GM23338 (cell line): ENCODE results near the gene RGS8. TPM values are rescaled to one million over a fixed set of nuclear protein-coding genes. Genes with fewer than 3 reads are reported as not detected.

ENCODE experiments used
- ATAC-seq: fragments of 200-7000 bp; cut with Tn5 transposase; 3 replicates; pipeline ENCODE4 v1.9.1; 2020
- DNase-seq: peaks from one replicate; pipeline ENCODE4 v3.0.0-alpha.2; 2015; ENCODE audit warnings: low spot score
- H2AFZ ChIP-seq: fragments of 200-600 bp; sonication (generic); 2 replicates; pipeline ENCODE4 v1.8.0; 2016; ENCODE audit warnings: antibody characterized with exemption, mild to moderate bottlenecking, moderate library complexity
- H3F3A ChIP-seq: fragments of 200-600 bp; sonication (generic); replicated peaks from 2 replicates; pipeline ENCODE4 v1.8.0; 2017; ENCODE audit warnings: antibody characterized with exemption, mixed run types, low read depth
- H3K27ac ChIP-seq: fragments of 200-600 bp; sonication (generic); 2 replicates; pipeline ENCODE4 v1.6.1; 2016; ENCODE audit warnings: low read depth
- H3K27me3 ChIP-seq: fragments of 200-600 bp; sonication (generic); 2 replicates; pipeline ENCODE4 v1.8.0; 2016; ENCODE audit warnings: mild to moderate bottlenecking, mixed run types, moderate library complexity; ENCODE audit not compliant: insufficient read depth
- H3K36me3 ChIP-seq: fragments of 200-600 bp; sonication (generic); 2 replicates; pipeline ENCODE4 v1.8.0; 2016; ENCODE audit warnings: mild to moderate bottlenecking; ENCODE audit not compliant: insufficient read depth
- H3K4me1 ChIP-seq: fragments of 200-600 bp; sonication (generic); 2 replicates; pipeline ENCODE4 v1.8.0; 2016; ENCODE audit warnings: mild to moderate bottlenecking, moderate library complexity; ENCODE audit not compliant: insufficient read depth
- H3K4me2 ChIP-seq: fragments of 200-600 bp; sonication (generic); 2 replicates; pipeline ENCODE4 v1.7.1; 2017; ENCODE audit warnings: mixed run types
- H3K4me3 ChIP-seq: fragments of 200-600 bp; sonication (generic); 2 replicates; pipeline ENCODE4 v1.6.1; 2016; ENCODE audit warnings: mixed run types
- H3K79me2 ChIP-seq: fragments of 200-600 bp; sonication (generic); replicated peaks from 2 replicates; pipeline ENCODE4 v1.8.0; 2017; ENCODE audit warnings: mild to moderate bottlenecking; ENCODE audit not compliant: insufficient read depth
- H3K9me2 ChIP-seq: fragments of 200-600 bp; sonication (generic); 2 replicates; pipeline ENCODE4 v1.8.0; 2017; ENCODE audit not compliant: insufficient read depth
- H4K20me1 ChIP-seq: fragments of 200-600 bp; sonication (generic); replicated peaks from 2 replicates; pipeline ENCODE4 v1.8.0; 2017; ENCODE audit warnings: mild to moderate bottlenecking; ENCODE audit not compliant: insufficient read depth
- H3K27ac Mint-ChIP-seq: 2 replicates; pipeline ENCODE4 v1.8.0; 2020; ENCODE audit warnings: inconsistent platforms, mild to moderate bottlenecking, moderate library complexity, mixed read lengths
- H3K27me3 Mint-ChIP-seq: 3 replicates; pipeline ENCODE4 v1.8.0; 2022; ENCODE audit warnings: low read depth, mild to moderate bottlenecking, moderate library complexity, mixed read lengths, inconsistent platforms; ENCODE audit not compliant: insufficient read depth, poor library complexity
- H3K36me3 Mint-ChIP-seq: 3 replicates; pipeline ENCODE4 v1.8.0; 2021; ENCODE audit warnings: low read depth, mild to moderate bottlenecking, inconsistent platforms, moderate library complexity, mixed read lengths
- H3K4me1 Mint-ChIP-seq: 3 replicates; pipeline ENCODE4 v1.8.0; 2020; ENCODE audit warnings: mild to moderate bottlenecking, inconsistent platforms, mixed read lengths
- H3K4me3 Mint-ChIP-seq: 3 replicates; pipeline ENCODE4 v1.8.0; 2021; ENCODE audit warnings: moderate library complexity, mild to moderate bottlenecking, inconsistent platforms, mixed read lengths
- H3K9me3 Mint-ChIP-seq: 3 replicates; pipeline ENCODE4 v1.8.0; 2020; ENCODE audit warnings: moderate library complexity, mild to moderate bottlenecking, inconsistent platforms, mixed read lengths
- CREB1 ChIP-seq: fragments of 250-450 bp; sonication (Bioruptor Pico); IDR thresholded peaks from 2 replicates; pipeline ENCODE4 v1.5.0; 2020; ENCODE audit warnings: low read depth, mild to moderate bottlenecking, moderate library complexity
- EZH2 ChIP-seq: fragments of 200-600 bp; sonication (generic); IDR thresholded peaks from one replicate; pipeline ENCODE4 v1.8.0; 2017; ENCODE audit warnings: antibody characterized with exemption, mild to moderate bottlenecking, low read depth; ENCODE audit not compliant: unreplicated experiment
- EZH2phosphoT487 ChIP-seq: fragments of 200-600 bp; sonication (generic); IDR thresholded peaks from one replicate; pipeline ENCODE4 v1.8.1; 2018; ENCODE audit warnings: antibody characterized with exemption; ENCODE audit not compliant: unreplicated experiment
- JUNB ChIP-seq: IDR thresholded peaks from one replicate; pipeline ENCODE4 v1.6.1; 2016; ENCODE audit warnings: antibody characterized with exemption; ENCODE audit not compliant: unreplicated experiment
- NANOG ChIP-seq: IDR thresholded peaks from 2 replicates; pipeline ENCODE4 v1.6.1; 2016; ENCODE audit warnings: antibody characterized with exemption, borderline replicate concordance
- POLR2AphosphoS5 ChIP-seq: IDR thresholded peaks from 2 replicates; pipeline ENCODE4 v1.6.1; 2016; ENCODE audit warnings: antibody characterized with exemption, low read depth
- STAT1 ChIP-seq: IDR thresholded peaks from one replicate; pipeline ENCODE4 v1.6.1; 2016; ENCODE audit warnings: antibody characterized with exemption; ENCODE audit not compliant: unreplicated experiment
- ZNF114 ChIP-seq: fragments of 250-450 bp; sonication (Bioruptor Pico); IDR thresholded peaks from 2 replicates; pipeline ENCODE4 v1.5.0; 2020; ENCODE audit warnings: mild to moderate bottlenecking, moderate library complexity
- ZNF331 ChIP-seq: fragments of 250-450 bp; sonication (Bioruptor Pico); IDR thresholded peaks from 2 replicates; pipeline ENCODE4 v1.5.0; 2020; ENCODE audit warnings: low read depth, mild to moderate bottlenecking, moderate library complexity
- polyA plus RNA-seq: library from polyadenylated mRNA; unstranded; fragments of >200 nt; fragmentation: Nextera tagmentation; extraction: Ambion mirVana; gene quantifications from 2 replicates; pipeline ENCODE4 v1.2.1, GENCODE V29; 2016
- total RNA-seq: library from RNA; depleted of rRNA; stranded (reverse); fragments of >200 nt; shearing (Covaris generic); gene quantifications from 2 replicates; pipeline ENCODE4 v1.2.3, GENCODE V29; 2014
- TF ChIP-seq, protein P1 (sequence below): fragments of 250-450 bp; sonication (Bioruptor Pico); IDR thresholded peaks from 2 replicates; pipeline ENCODE4 v1.5.0; 2020; ENCODE audit warnings: mild to moderate bottlenecking, moderate library complexity
- TF ChIP-seq, protein P2 (sequence below): IDR thresholded peaks from 2 replicates; pipeline ENCODE4 v1.6.1; 2016; ENCODE audit warnings: antibody characterized with exemption
- TF ChIP-seq, protein P3 (sequence below): IDR thresholded peaks from one replicate; pipeline ENCODE4 v1.6.1; 2018; ENCODE audit warnings: antibody characterized with exemption; ENCODE audit not compliant: unreplicated experiment
- TF ChIP-seq, protein P4 (sequence below), 2 experiments: fragments of 200-600 bp in 1 of 2; sonication (generic) in 1 of 2; conservative IDR thresholded peaks; 2 replicates each; pipeline versions ENCODE4 v1.5.1 to v1.6.1; 2016 to 2017; ENCODE audit warnings: antibody characterized with exemption in 2 of 2, low read depth in 2 of 2, mild to moderate bottlenecking in 2 of 2, moderate library complexity in 1 of 2

The RGS8 gene
- total and polyA plus RNA-seq, 2 experiments from 2014 or later: 0.06 to 2.5 TPM

DNA sequence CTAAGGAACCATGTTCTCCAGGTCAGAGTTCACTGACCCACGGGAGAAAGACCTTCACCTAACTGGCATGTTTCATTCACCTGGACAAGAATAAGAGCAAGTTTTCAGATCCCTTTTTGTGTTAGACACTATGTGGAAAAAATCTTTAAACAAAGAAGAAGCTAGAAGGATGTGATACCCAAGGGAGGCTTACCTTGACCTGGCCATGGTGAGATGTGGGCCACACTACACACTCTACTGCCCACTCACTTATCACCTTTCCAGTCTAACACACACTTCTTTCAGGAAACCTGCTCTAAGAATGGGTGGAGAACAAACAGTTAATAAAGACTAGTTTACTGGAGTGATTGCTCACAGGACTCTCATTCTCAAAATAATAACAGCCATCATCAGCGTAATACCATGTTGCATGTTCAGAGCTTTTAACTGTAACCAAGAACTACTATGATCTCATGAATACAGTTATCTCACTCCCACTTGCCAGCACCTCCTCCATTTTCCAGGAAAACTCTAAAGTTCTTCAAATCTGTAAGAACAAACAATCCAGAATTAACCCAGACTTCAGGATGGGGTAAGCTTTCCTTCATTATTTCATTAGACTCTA lies 1.4 kb downstream of the RGS8 start:
- H3K4me1 Mint-ChIP-seq: peaks cover 5% of the 10 kb centered on the region
- H3K4me1 ChIP-seq: peaks cover 7% of the 10 kb centered on the region
- no peaks in the 10 kb centered on the region for H3K79me2 ChIP-seq
- H3K27me3 ChIP-seq: peaks cover 33% of the 10 kb centered on the region
- H3F3A ChIP-seq: no peaks in the 10 kb centered on the region
- peaks cover 7% of the 10 kb centered on the region; the same call in 1 of the 2 replicates for H3K9me2 ChIP-seq
- DNase-seq (no peak), ATAC-seq (no peak)
- H3K27ac Mint-ChIP-seq: no peak overlapping the region
- H3K27ac ChIP-seq: no peak overlapping the region
- TF ChIP-seq, protein P1, sequence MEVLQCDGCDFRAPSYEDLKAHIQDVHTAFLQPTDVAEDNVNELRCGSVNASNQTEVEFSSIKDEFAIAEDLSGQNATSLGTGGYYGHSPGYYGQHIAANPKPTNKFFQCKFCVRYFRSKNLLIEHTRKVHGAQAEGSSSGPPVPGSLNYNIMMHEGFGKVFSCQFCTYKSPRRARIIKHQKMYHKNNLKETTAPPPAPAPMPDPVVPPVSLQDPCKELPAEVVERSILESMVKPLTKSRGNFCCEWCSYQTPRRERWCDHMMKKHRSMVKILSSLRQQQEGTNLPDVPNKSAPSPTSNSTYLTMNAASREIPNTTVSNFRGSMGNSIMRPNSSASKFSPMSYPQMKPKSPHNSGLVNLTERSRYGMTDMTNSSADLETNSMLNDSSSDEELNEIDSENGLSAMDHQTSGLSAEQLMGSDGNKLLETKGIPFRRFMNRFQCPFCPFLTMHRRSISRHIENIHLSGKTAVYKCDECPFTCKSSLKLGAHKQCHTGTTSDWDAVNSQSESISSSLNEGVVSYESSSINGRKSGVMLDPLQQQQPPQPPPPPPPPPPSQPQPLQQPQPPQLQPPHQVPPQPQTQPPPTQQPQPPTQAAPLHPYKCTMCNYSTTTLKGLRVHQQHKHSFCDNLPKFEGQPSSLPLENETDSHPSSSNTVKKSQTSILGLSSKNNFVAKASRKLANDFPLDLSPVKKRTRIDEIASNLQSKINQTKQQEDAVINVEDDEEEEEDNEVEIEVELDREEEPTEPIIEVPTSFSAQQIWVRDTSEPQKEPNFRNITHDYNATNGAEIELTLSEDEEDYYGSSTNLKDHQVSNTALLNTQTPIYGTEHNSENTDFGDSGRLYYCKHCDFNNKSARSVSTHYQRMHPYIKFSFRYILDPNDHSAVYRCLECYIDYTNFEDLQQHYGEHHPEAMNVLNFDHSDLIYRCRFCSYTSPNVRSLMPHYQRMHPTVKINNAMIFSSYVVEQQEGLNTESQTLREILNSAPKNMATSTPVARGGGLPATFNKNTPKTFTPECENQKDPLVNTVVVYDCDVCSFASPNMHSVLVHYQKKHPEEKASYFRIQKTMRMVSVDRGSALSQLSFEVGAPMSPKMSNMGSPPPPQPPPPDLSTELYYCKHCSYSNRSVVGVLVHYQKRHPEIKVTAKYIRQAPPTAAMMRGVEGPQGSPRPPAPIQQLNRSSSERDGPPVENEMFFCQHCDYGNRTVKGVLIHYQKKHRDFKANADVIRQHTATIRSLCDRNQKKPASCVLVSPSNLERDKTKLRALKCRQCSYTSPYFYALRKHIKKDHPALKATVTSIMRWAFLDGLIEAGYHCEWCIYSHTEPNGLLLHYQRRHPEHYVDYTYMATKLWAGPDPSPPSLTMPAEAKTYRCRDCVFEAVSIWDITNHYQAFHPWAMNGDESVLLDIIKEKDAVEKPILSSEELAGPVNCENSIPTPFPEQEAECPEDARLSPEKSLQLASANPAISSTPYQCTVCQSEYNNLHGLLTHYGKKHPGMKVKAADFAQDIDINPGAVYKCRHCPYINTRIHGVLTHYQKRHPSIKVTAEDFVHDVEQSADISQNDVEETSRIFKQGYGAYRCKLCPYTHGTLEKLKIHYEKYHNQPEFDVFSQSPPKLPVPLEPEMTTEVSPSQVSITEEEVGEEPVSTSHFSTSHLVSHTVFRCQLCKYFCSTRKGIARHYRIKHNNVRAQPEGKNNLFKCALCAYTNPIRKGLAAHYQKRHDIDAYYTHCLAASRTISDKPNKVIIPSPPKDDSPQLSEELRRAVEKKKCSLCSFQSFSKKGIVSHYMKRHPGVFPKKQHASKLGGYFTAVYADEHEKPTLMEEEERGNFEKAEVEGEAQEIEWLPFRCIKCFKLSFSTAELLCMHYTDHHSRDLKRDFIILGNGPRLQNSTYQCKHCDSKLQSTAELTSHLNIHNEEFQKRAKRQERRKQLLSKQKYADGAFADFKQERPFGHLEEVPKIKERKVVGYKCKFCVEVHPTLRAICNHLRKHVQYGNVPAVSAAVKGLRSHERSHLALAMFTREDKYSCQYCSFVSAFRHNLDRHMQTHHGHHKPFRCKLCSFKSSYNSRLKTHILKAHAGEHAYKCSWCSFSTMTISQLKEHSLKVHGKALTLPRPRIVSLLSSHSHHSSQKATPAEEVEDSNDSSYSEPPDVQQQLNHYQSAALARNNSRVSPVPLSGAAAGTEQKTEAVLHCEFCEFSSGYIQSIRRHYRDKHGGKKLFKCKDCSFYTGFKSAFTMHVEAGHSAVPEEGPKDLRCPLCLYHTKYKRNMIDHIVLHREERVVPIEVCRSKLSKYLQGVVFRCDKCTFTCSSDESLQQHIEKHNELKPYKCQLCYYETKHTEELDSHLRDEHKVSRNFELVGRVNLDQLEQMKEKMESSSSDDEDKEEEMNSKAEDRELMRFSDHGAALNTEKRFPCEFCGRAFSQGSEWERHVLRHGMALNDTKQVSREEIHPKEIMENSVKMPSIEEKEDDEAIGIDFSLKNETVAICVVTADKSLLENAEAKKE (CRISPR knock-in tag): no peak
- TF ChIP-seq JUNB (no peak), POLR2AphosphoS5 (no peak), ZNF114 (no peak), NANOG (no peak), CREB1 (CRISPR knock-in tag) (no peak), EZH2 (no peak), ZNF331 (CRISPR knock-in tag) (no peak), STAT1 (no peak), EZH2phosphoT487 (no peak)
- TF ChIP-seq, protein P2, sequence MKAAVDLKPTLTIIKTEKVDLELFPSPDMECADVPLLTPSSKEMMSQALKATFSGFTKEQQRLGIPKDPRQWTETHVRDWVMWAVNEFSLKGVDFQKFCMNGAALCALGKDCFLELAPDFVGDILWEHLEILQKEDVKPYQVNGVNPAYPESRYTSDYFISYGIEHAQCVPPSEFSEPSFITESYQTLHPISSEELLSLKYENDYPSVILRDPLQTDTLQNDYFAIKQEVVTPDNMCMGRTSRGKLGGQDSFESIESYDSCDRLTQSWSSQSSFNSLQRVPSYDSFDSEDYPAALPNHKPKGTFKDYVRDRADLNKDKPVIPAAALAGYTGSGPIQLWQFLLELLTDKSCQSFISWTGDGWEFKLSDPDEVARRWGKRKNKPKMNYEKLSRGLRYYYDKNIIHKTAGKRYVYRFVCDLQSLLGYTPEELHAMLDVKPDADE: no peak
- TF ChIP-seq, protein P3, sequence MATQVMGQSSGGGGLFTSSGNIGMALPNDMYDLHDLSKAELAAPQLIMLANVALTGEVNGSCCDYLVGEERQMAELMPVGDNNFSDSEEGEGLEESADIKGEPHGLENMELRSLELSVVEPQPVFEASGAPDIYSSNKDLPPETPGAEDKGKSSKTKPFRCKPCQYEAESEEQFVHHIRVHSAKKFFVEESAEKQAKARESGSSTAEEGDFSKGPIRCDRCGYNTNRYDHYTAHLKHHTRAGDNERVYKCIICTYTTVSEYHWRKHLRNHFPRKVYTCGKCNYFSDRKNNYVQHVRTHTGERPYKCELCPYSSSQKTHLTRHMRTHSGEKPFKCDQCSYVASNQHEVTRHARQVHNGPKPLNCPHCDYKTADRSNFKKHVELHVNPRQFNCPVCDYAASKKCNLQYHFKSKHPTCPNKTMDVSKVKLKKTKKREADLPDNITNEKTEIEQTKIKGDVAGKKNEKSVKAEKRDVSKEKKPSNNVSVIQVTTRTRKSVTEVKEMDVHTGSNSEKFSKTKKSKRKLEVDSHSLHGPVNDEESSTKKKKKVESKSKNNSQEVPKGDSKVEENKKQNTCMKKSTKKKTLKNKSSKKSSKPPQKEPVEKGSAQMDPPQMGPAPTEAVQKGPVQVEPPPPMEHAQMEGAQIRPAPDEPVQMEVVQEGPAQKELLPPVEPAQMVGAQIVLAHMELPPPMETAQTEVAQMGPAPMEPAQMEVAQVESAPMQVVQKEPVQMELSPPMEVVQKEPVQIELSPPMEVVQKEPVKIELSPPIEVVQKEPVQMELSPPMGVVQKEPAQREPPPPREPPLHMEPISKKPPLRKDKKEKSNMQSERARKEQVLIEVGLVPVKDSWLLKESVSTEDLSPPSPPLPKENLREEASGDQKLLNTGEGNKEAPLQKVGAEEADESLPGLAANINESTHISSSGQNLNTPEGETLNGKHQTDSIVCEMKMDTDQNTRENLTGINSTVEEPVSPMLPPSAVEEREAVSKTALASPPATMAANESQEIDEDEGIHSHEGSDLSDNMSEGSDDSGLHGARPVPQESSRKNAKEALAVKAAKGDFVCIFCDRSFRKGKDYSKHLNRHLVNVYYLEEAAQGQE: no peak
- TF ChIP-seq, protein P4, sequence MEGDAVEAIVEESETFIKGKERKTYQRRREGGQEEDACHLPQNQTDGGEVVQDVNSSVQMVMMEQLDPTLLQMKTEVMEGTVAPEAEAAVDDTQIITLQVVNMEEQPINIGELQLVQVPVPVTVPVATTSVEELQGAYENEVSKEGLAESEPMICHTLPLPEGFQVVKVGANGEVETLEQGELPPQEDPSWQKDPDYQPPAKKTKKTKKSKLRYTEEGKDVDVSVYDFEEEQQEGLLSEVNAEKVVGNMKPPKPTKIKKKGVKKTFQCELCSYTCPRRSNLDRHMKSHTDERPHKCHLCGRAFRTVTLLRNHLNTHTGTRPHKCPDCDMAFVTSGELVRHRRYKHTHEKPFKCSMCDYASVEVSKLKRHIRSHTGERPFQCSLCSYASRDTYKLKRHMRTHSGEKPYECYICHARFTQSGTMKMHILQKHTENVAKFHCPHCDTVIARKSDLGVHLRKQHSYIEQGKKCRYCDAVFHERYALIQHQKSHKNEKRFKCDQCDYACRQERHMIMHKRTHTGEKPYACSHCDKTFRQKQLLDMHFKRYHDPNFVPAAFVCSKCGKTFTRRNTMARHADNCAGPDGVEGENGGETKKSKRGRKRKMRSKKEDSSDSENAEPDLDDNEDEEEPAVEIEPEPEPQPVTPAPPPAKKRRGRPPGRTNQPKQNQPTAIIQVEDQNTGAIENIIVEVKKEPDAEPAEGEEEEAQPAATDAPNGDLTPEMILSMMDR (conservative IDR thresholded peaks at IDR 0.05; ENCODE audit: low read depth in 2 of 2): no peak
- H3K9me3 Mint-ChIP-seq: no peaks in the 10 kb centered on the region
- no peaks in the 10 kb centered on the region for H4K20me1 ChIP-seq
- H3K36me3 ChIP-seq: no peaks in the 10 kb centered on the region
- H3K4me2 ChIP-seq: no peak overlapping the region
- no peak overlapping the region for H3K4me3 Mint-ChIP-seq
- H3K36me3 Mint-ChIP-seq: no peaks in the 10 kb centered on the region
- no peak overlapping the region for H2AFZ ChIP-seq
- no peak overlapping the region for H3K4me3 ChIP-seq
- H3K27me3 Mint-ChIP-seq: peaks cover 12% of the 10 kb centered on the region
